Transverse colon (tissue), 4 donors: ENCODE measurements around the gene MRPL47. TPM values are rescaled to one million over a fixed set of nuclear protein-coding genes. Genes with fewer than 3 reads are reported as not detected.

ENCODE experiments used
- DNase-seq: peaks from one replicate; pipeline ENCODE4 v3.0.0-alpha.2; 2019
- H3K27ac ChIP-seq, 4 donors: fragments of 200-600 bp; sonication (generic); 2 replicates each; pipeline ENCODE4 v1.5.1; 2016 to 2018; ENCODE audit warnings: inconsistent platforms in 4 of 4
- H3K27me3 ChIP-seq: fragments of 200-600 bp; sonication (generic); 2 replicates; pipeline ENCODE4 v1.5.1; 2017; ENCODE audit warnings: inconsistent platforms
- H3K36me3 ChIP-seq, 4 donors: fragments of 200-600 bp; sonication (generic); 2 replicates each; pipeline ENCODE4 v1.5.1; 2017 to 2019; ENCODE audit warnings: inconsistent platforms in 4 of 4
- H3K4me1 ChIP-seq, 4 donors: fragments of 200-600 bp; sonication (generic); 2 replicates each; pipeline ENCODE4 v1.5.1; 2017 to 2020; ENCODE audit warnings: inconsistent platforms in 4 of 4
- H3K4me3 ChIP-seq, 4 donors: fragments of 200-600 bp; sonication (generic); 1 replicate in 1 of 4; 2 replicates in 3 of 4; pipeline versions ENCODE4 v1.5.1 to v1.6.1; 2017 to 2019; ENCODE audit warnings: inconsistent platforms in 4 of 4
- H3K9me3 ChIP-seq, 2 donors: fragments of 200-600 bp; sonication (generic); 2 replicates each; pipeline ENCODE4 v1.5.1; 2017 to 2019; ENCODE audit warnings: inconsistent platforms in 2 of 2
- CTCF ChIP-seq, 5 experiments: fragments of 200-600 bp in 3 of 5; fragments of 450-650 bp in 2 of 5; sonication (generic) in 3 of 5; IDR thresholded peaks; 1 replicate in 2 of 5; 2 replicates in 3 of 5; pipeline ENCODE4 v1.5.1; 2016 to 2017; ENCODE audit warnings: antibody characterized with exemption in 5 of 5, inconsistent platforms in 3 of 5, mild to moderate bottlenecking in 2 of 5, moderate library complexity in 1 of 5
- EP300 ChIP-seq: sonication (generic); formaldehyde crosslinking; IDR thresholded peaks from one replicate; pipeline ENCODE4 v1.6.1; 2017; ENCODE audit warnings: antibody characterized with exemption, low read depth
- POLR2A ChIP-seq: fragments of 450-650 bp; IDR thresholded peaks from one replicate; pipeline ENCODE4 v1.6.1; 2016; ENCODE audit warnings: antibody characterized with exemption, mild to moderate bottlenecking, moderate library complexity
- POLR2AphosphoS5 ChIP-seq, 3 donors: sonication (generic); formaldehyde crosslinking; IDR thresholded peaks; one replicate each; pipeline ENCODE4 v1.6.1; 2016; ENCODE audit warnings: antibody characterized with exemption in 3 of 3
- WGBS, 2 donors: methylation state at CpG; one replicate each; pipeline ENCODE4 v1.1.5; 2018; ENCODE audit warnings: low coverage in 1 of 2; 5-methylcytosine and 5-hydroxymethylcytosine counted together
- in situ Hi-C, 4 donors: fragments of 200-750 bp; cut with MboI; loops; one replicate each; pipeline versions ENCODE4 v1.15.0 to v1.15.1; 2017; ENCODE audit warnings: low sequenced_read_pairs in 3 of 4, low pct_ligation_motif_present in 1 of 4, low pct_unique_long_range_greater_than_20kb in 1 of 4
- intact Hi-C: fragments of 100-400 bp; cut with DNase I; formaldehyde crosslinking; loops from one replicate; pipeline ENCODE4 v1.15.1; 2023; ENCODE audit warnings: low total_unique reads
- total RNA-seq, 4 donors: library from RNA; depleted of rRNA; stranded (reverse); fragments of >200 nt; gene quantifications; one replicate each; pipeline ENCODE4 v1.1.0, GENCODE V29; 2016

The MRPL47 gene
- total RNA-seq, 4 donors from 2014 or later = 10.1 to 26.8 (median 20.7) TPM

DNA sequence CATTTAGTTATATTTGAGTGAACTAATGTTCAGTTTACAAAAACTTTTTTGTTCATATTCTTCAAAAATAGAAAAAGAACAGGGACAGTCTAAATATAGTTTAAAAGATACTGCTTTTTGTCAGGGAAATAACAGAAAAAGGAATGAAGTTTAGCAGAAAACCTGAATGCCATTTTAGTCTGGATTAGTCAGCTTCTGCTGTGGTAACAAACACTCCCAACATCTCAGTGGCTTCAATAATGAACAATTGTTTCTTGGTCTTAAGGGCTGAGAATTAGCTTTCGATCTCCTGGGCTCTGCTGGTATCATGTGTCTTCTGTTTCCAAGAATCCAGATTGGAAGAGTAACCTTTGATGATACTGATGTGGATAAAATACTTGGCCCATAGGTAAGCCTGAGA, 36.0 kb upstream of the MRPL47 start:
- WGBS, 2 donors = 92 to 100% methylated on average over 1 of the region's 1 CpG
- Histone ChIP-seq H3K27ac (no peak overlapping the region), H3K9me3 (no peaks in the 10 kb centered on the region), H3K27me3 (no peaks in the 10 kb centered on the region), H3K36me3 (no peaks in the 10 kb centered on the region), H3K4me1 (peaks cover 0 to 2% (median 0%) of the 10 kb centered on the region in 4 donors), H3K4me3 (no peak overlapping the region)
- TF ChIP-seq EP300 (no peak), POLR2AphosphoS5 (IDR thresholded peaks at IDR 0.05) (no peak), CTCF (IDR thresholded peaks at IDR 0.05) (no peak), POLR2A (no peak)
- intact Hi-C loops (no loop called here), in situ Hi-C loops (no loop called here)
- DNase-seq = no peak

- TF ChIP-seq EP300 = no peak
- no peak for TF ChIP-seq CTCF (IDR thresholded peaks at IDR 0.05)
- no peak for DNase-seq
- Histone ChIP-seq H3K4me3 (no peak overlapping the region), H3K36me3 (no peaks in the 10 kb centered on the region), H3K27ac (no peak overlapping the region), H3K27me3 (no peaks in the 10 kb centered on the region), H3K9me3 (no peaks in the 10 kb centered on the region), H3K4me1 (no peaks in the 10 kb centered on the region)
- WGBS, 2 donors = 70 to 78% methylated on average over 3 of the region's 3 CpGs
- in situ Hi-C loops (no loop called here), intact Hi-C loops (no loop called here)
Observed at GRCh38 chr3:179630753-179631451, 26.5 kb upstream of the MRPL47 start.

DNA sequence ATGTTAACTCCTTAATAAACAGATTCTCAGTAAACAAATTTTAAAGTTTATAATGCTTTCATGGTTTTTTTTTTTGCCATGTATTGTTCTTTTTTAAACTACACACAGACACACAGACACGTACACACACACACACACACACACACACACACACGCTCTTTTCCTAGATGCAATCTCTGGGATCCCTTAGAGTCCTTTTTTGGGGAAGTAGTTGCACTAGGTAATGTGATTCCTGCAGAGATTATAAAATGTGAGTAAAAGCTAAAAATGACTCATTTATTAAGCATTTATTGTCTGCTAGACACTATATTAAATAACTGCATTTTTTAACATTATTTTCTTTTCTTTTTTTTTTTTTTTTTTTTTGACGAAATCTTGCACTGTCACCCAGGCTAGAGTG, 20.0 kb upstream of the MRPL47 start:
- no peak for DNase-seq
- intact Hi-C loops = no loop called here
- H3K9me3 ChIP-seq = no peaks in the 10 kb centered on the region
- no peaks in the 10 kb centered on the region for H3K27me3 ChIP-seq
- no peaks in the 10 kb centered on the region for H3K4me1 ChIP-seq
- 86 to 95% methylated on average over 2 to 3 of the region's 3 CpGs for WGBS, 2 donors
- H3K27ac ChIP-seq = no peak overlapping the region
- peaks cover 0 to 43% (median 20%) of the 10 kb centered on the region in 4 donors for H3K36me3 ChIP-seq
- in situ Hi-C loops = no loop called here
- TF ChIP-seq POLR2AphosphoS5 (IDR thresholded peaks at IDR 0.05) (no peak), POLR2A (no peak), EP300 (no peak), CTCF (IDR thresholded peaks at IDR 0.05) (no peak)
- no peak overlapping the region for H3K4me3 ChIP-seq

DNA sequence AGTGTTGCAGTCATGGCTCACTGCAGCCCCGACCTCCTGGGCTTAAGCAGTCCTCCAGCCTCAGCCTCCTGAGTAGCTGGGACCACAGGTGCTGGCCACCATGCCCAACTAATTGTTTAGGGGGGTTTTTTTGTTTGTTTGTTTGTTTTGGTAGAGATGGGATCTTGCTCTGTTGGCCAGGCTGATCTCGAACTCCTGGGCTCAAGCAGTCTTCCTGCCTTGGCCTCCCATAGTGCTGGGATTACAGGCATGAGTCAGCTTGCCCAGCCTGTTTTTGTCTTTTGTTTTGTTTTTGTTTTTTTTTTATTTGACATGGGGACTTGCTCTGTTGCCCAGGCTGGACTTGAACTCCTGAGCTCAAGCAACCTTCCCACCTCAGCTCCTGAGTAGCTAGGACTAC, 17.6 kb upstream of the MRPL47 start:
- H3K9me3 ChIP-seq = no peaks in the 10 kb centered on the region
- H3K27me3 ChIP-seq = no peaks in the 10 kb centered on the region
- no peak for DNase-seq
- no peak for TF ChIP-seq POLR2AphosphoS5 (IDR thresholded peaks at IDR 0.05)
- no peak overlapping the region for H3K4me3 ChIP-seq
- H3K27ac ChIP-seq = no peak overlapping the region
- intact Hi-C loops = no loop called here
- in situ Hi-C loops = no loop called here
- 90% methylated on average over 2 of the region's 2 CpGs for WGBS, 2 donors
- peaks cover 0 to 62% (median 29%) of the 10 kb centered on the region in 4 donors for H3K36me3 ChIP-seq
- H3K4me1 ChIP-seq = no peaks in the 10 kb centered on the region
